ENCODE data around the gene CCL28. TPM values are rescaled to one million over a fixed set of nuclear protein-coding genes. Genes with fewer than 3 reads are reported as not detected.

CCL28 gene, protein sequence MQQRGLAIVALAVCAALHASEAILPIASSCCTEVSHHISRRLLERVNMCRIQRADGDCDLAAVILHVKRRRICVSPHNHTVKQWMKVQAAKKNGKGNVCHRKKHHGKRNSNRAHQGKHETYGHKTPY
- total RNA-seq: 1.5 and 2.4 TPM in 2 replicates

DNA sequence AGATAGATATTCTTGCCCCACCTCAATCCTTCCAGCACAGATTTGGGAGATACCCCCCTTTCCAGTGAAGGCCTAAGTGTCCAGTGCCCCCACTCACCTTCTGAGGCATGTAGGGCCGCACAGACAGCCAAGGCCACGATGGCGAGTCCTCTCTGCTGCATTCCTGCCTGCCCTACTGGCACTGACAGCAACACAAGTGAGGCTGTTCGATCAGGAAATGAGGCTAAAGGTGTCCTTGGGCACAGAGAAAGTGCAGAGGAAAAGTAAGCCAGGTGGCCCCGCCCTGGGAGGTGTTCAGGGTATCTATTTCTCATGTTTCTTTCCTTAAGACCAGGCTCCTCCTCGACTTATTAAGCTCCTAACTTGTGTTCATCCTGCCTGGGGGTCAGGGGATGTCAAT lies at the start of gene CCL28:
TSS of gene CCL28 (minus strand) at position 236 of the 400 bp plus-strand sequence. CDS start at position 161, 75 bp downstream.

Other genes with a start within 250 kb of the CCL28 start
- not detected in 2 replicates for gene NIM1K, start 220.2 kb downstream of the CCL28 start, total RNA-seq
- 103 and 168 TPM in 2 replicates for gene HMGCS1, start 99.0 kb downstream of the CCL28 start, total RNA-seq
- gene TMEM267, start 71.5 kb upstream of the CCL28 start, total RNA-seq: 13.8 and 15.6 TPM in 2 replicates
- 8.2 and 10.6 TPM in 2 replicates for gene C5orf34, start 102.8 kb upstream of the CCL28 start, total RNA-seq
- 89.9 and 120 TPM in 2 replicates for gene PAIP1, start 144.7 kb upstream of the CCL28 start, total RNA-seq
- gene NNT, start 190.8 kb upstream of the CCL28 start, total RNA-seq: 67.6 and 75.9 TPM in 2 replicates

Measured in thoracic aorta endothelial cell (primary cell).